HG02571 (cell line): Measurements from ENCODE around the gene MUSK.
"Not testable (repeated sequence)": the region's sequence is repeated elsewhere in the genome, so short reads cannot be mapped to it uniquely, and the experiment has no call there.

ENCODE experiments used
- ATAC-seq: cut with Tn5 transposase; IDR thresholded peaks from one replicate; pipeline ENCODE4 v1.9.1; 2021; ENCODE audit warnings: mild to moderate bottlenecking, moderate library complexity; ENCODE audit not compliant: unreplicated experiment

Gene MUSK

GRCh38 chr9:110808599-110808980 is 140.0 kb downstream of the MUSK start:
- peak; percentile 96 for ATAC-seq

GRCh38 chr9:110809038-110809595 is 140.5 kb downstream of the MUSK start:
- peak; percentile 50 for ATAC-seq

- no peak for ATAC-seq
Observed at GRCh38 chr9:110810262-110810976, 141.8 kb downstream of the MUSK start.

- ATAC-seq, result no peak
Observed at GRCh38 chr9:110812886-110813285, 144.3 kb downstream of the MUSK start.

- ATAC-seq, result no peak
Observed at GRCh38 chr9:110814159-110814558, 145.6 kb downstream of the MUSK start.

GRCh38 chr9:110815361-110815760 is 146.8 kb downstream of the MUSK start:
- no peak for ATAC-seq

- ATAC-seq, result no peak
Observed at GRCh38 chr9:110820381-110820780, 151.8 kb downstream of the MUSK start.

- ATAC-seq, result peak; percentile 99
Observed at GRCh38 chr9:110821064-110821463, 152.5 kb downstream of the MUSK start.

- not testable (repeated sequence) for ATAC-seq
Observed at GRCh38 chr9:110825129-110825528, 156.5 kb downstream of the MUSK start.

GRCh38 chr9:110825950-110826349 is 157.4 kb downstream of the MUSK start:
- ATAC-seq, result no peak

- ATAC-seq, result not testable (repeated sequence)
Observed at GRCh38 chr9:110826400-110826799, 157.8 kb downstream of the MUSK start.

- no peak for ATAC-seq
Observed at GRCh38 chr9:110828264-110828663, 159.7 kb downstream of the MUSK start.

- ATAC-seq, result no peak
Observed at GRCh38 chr9:110830495-110830894, 161.9 kb downstream of the MUSK start.

- ATAC-seq, result no peak
Observed at GRCh38 chr9:110832926-110833325, 164.3 kb downstream of the MUSK start.

GRCh38 chr9:110835404-110835803 is 166.8 kb downstream of the MUSK start:
- ATAC-seq, result no peak

GRCh38 chr9:110835859-110836271 is 167.3 kb downstream of the MUSK start:
- ATAC-seq, result no peak

- no peak for ATAC-seq
Observed at GRCh38 chr9:110837401-110838005, 168.9 kb downstream of the MUSK start.

GRCh38 chr9:110842169-110842568 is 173.6 kb downstream of the MUSK start:
- ATAC-seq, result no peak

GRCh38 chr9:110842986-110843385 is 174.4 kb downstream of the MUSK start:
- no peak for ATAC-seq

- ATAC-seq, result no peak
Observed at GRCh38 chr9:110844121-110844520, 175.5 kb downstream of the MUSK start.

GRCh38 chr9:110846215-110846614 is 177.6 kb downstream of the MUSK start:
- no peak for ATAC-seq

- no peak for ATAC-seq
Observed at GRCh38 chr9:110847671-110848070, 179.1 kb downstream of the MUSK start.
